Activated naive CD8-positive, alpha-beta T cell treated with anti-CD3 and anti-CD28 coated beads, Interleukin-2, amount 10 ng/mL, durations not matched to agents 7 days and 5 days (primary cell): Measurements from ENCODE around the gene LGI4. TPM values are rescaled to one million over a fixed set of nuclear protein-coding genes. Genes with fewer than 3 reads are reported as not detected.

Source experiments
- ATAC-seq: fragments of 150-1000 bp; cut with Tn5 transposase; one replicate; pipeline ENCODE4 v1.10.0; 2021; ENCODE audit warnings: low read depth, moderate library complexity
- POLR2A ChIA-PET: fragments of 350-600 bp; sonication (Branson Sonifier 250); formaldehyde crosslinking; loops from one replicate; lab custom pipeline; 2021; ENCODE audit warnings: antibody characterized with exemption; lab: Charles Lee
- DNase-seq: peaks from one replicate; pipeline ENCODE4 v3.0.0; 2021
- H3K27ac Mint-ChIP-seq: one replicate; pipeline ENCODE4 v1.8.0; 2022; ENCODE audit warnings: mild to moderate bottlenecking, mixed read lengths
- H3K27me3 Mint-ChIP-seq: one replicate; pipeline ENCODE4 v1.8.0; 2022; ENCODE audit warnings: mild to moderate bottlenecking, moderate library complexity, mixed read lengths
- H3K36me3 Mint-ChIP-seq: one replicate; pipeline ENCODE4 v1.8.0; 2021; ENCODE audit warnings: mild to moderate bottlenecking, mixed read lengths
- H3K4me1 Mint-ChIP-seq: one replicate; pipeline ENCODE4 v1.8.0; 2021; ENCODE audit warnings: mixed read lengths
- H3K4me3 Mint-ChIP-seq: one replicate; pipeline ENCODE4 v1.8.0; 2022; ENCODE audit warnings: mild to moderate bottlenecking, moderate library complexity, mixed read lengths
- H3K9me3 Mint-ChIP-seq: one replicate; pipeline ENCODE4 v1.8.0; 2021; ENCODE audit warnings: mixed read lengths
- total RNA-seq, 2 experiments: library from RNA; stranded (reverse); gene quantifications; one replicate each; pipeline ENCODE4 v1.2.3, GENCODE V29; 2021

The LGI4 gene
- total RNA-seq, 2 experiments from 2014 or later, result 0.28 to 0.44 TPM

- no peak overlapping the region for H3K4me3 Mint-ChIP-seq
- no peaks in the 10 kb centered on the region for H3K9me3 Mint-ChIP-seq
- no peak for DNase-seq
- no peak overlapping the region for H3K27ac Mint-ChIP-seq
- H3K27me3 Mint-ChIP-seq, result no peaks in the 10 kb centered on the region
- POLR2A ChIA-PET, result no interaction called here
- H3K36me3 Mint-ChIP-seq, result no peaks in the 10 kb centered on the region
- H3K4me1 Mint-ChIP-seq, result peaks cover 12% of the 10 kb centered on the region
- ATAC-seq, result no peak
Observed at GRCh38 chr19:35120898-35121297, 14.0 kb downstream of the LGI4 start.

GRCh38 chr19:35120492-35120891, 14.4 kb downstream of the LGI4 start:
- ATAC-seq (no peak), DNase-seq (no peak)
- no peaks in the 10 kb centered on the region for H3K36me3 Mint-ChIP-seq
- no peaks in the 10 kb centered on the region for H3K27me3 Mint-ChIP-seq
- H3K9me3 Mint-ChIP-seq, result no peaks in the 10 kb centered on the region
- H3K4me3 Mint-ChIP-seq, result no peak overlapping the region
- POLR2A ChIA-PET, result no interaction called here
- H3K4me1 Mint-ChIP-seq, result peaks cover 10% of the 10 kb centered on the region
- H3K27ac Mint-ChIP-seq, result no peak overlapping the region

GRCh38 chr19:35119578-35120155, 15.2 kb downstream of the LGI4 start:
- DNase-seq (no peak), ATAC-seq (no peak)
- H3K36me3 Mint-ChIP-seq, result no peaks in the 10 kb centered on the region
- no peak overlapping the region for H3K27ac Mint-ChIP-seq
- POLR2A ChIA-PET, result no interaction called here
- peaks cover 11% of the 10 kb centered on the region for H3K4me1 Mint-ChIP-seq
- H3K9me3 Mint-ChIP-seq, result no peaks in the 10 kb centered on the region
- no peak overlapping the region for H3K4me3 Mint-ChIP-seq
- no peaks in the 10 kb centered on the region for H3K27me3 Mint-ChIP-seq

GRCh38 chr19:35119091-35119490, 15.8 kb downstream of the LGI4 start:
- Mint-ChIP-seq H3K4me1 (peaks cover 8% of the 10 kb centered on the region), H3K4me3 (no peak overlapping the region), H3K9me3 (no peaks in the 10 kb centered on the region), H3K27me3 (no peaks in the 10 kb centered on the region), H3K27ac (no peak overlapping the region), H3K36me3 (no peaks in the 10 kb centered on the region)
- ATAC-seq, result no peak
- POLR2A ChIA-PET, result no interaction called here
- no peak for DNase-seq

- no peak for DNase-seq
- H3K27me3 Mint-ChIP-seq, result no peaks in the 10 kb centered on the region
- no peak overlapping the region for H3K4me3 Mint-ChIP-seq
- POLR2A ChIA-PET, result no interaction called here
- no peaks in the 10 kb centered on the region for H3K9me3 Mint-ChIP-seq
- no peaks in the 10 kb centered on the region for H3K36me3 Mint-ChIP-seq
- H3K27ac Mint-ChIP-seq, result no peak overlapping the region
- H3K4me1 Mint-ChIP-seq, result peaks cover 5% of the 10 kb centered on the region
- ATAC-seq, result no peak
Observed at GRCh38 chr19:35118268-35119020, 16.4 kb downstream of the LGI4 start.

GRCh38 chr19:35117799-35118198, 17.1 kb downstream of the LGI4 start:
- POLR2A ChIA-PET, result no interaction called here
- H3K4me1 Mint-ChIP-seq, result peaks cover 5% of the 10 kb centered on the region
- H3K27me3 Mint-ChIP-seq, result no peaks in the 10 kb centered on the region
- ATAC-seq, result no peak
- no peak for DNase-seq
- H3K36me3 Mint-ChIP-seq, result no peaks in the 10 kb centered on the region
- no peak overlapping the region for H3K27ac Mint-ChIP-seq
- H3K4me3 Mint-ChIP-seq, result no peak overlapping the region
- no peaks in the 10 kb centered on the region for H3K9me3 Mint-ChIP-seq

GRCh38 chr19:35117116-35117515, 17.7 kb downstream of the LGI4 start:
- no peaks in the 10 kb centered on the region for H3K9me3 Mint-ChIP-seq
- POLR2A ChIA-PET, result no interaction called here
- H3K4me3 Mint-ChIP-seq, result no peak overlapping the region
- H3K27me3 Mint-ChIP-seq, result no peaks in the 10 kb centered on the region
- no peak overlapping the region for H3K27ac Mint-ChIP-seq
- peaks cover 5% of the 10 kb centered on the region for H3K4me1 Mint-ChIP-seq
- H3K36me3 Mint-ChIP-seq, result no peaks in the 10 kb centered on the region
- DNase-seq (no peak), ATAC-seq (no peak)

GRCh38 chr19:35116072-35116801, 18.6 kb downstream of the LGI4 start:
- Mint-ChIP-seq H3K9me3 (no peaks in the 10 kb centered on the region), H3K27ac (no peak overlapping the region), H3K4me1 (peaks cover 5% of the 10 kb centered on the region), H3K36me3 (no peaks in the 10 kb centered on the region), H3K27me3 (peaks cover 3% of the 10 kb centered on the region), H3K4me3 (no peak overlapping the region)
- DNase-seq (no peak), ATAC-seq (no peak)
- POLR2A ChIA-PET, result no interaction called here

- peaks cover 3% of the 10 kb centered on the region for H3K27me3 Mint-ChIP-seq
- H3K27ac Mint-ChIP-seq, result no peak within 1 kb of the TSS
- peaks cover 5% of the 10 kb centered on the region for H3K4me1 Mint-ChIP-seq
- H3K9me3 Mint-ChIP-seq, result no peaks in the 10 kb centered on the region
- ATAC-seq, result no peak
- peak within 1 kb of the TSS; percentile 12 for H3K4me3 Mint-ChIP-seq
- POLR2A ChIA-PET, result no interaction called here
- DNase-seq, result no peak
- H3K36me3 Mint-ChIP-seq, result no peaks in the 10 kb centered on the region
Observed at GRCh38 chr19:35115177-35115951, 19.5 kb downstream of the LGI4 start, which contains the start of gene FXYD3. Gene FXYD3 (plus strand): TSS chr19:35115823. CDS start chr19:35119377, 3,554 bp downstream.

GRCh38 chr19:35114353-35115176, 20.3 kb downstream of the LGI4 start:
- H3K4me3 Mint-ChIP-seq, result peak overlapping the region; percentile 12
- peaks cover 5% of the 10 kb centered on the region for H3K4me1 Mint-ChIP-seq
- no peak overlapping the region for H3K27ac Mint-ChIP-seq
- H3K9me3 Mint-ChIP-seq, result no peaks in the 10 kb centered on the region
- H3K27me3 Mint-ChIP-seq, result peaks cover 7% of the 10 kb centered on the region
- POLR2A ChIA-PET, result interaction anchor here (0.5 kb wide), 1 partner anchor 628 kb away, joined by 3 read pairs; no protein-coding TSS in a partner anchor
- peak; percentile 66 for ATAC-seq
- H3K36me3 Mint-ChIP-seq, result no peaks in the 10 kb centered on the region
- peak; percentile 78 for DNase-seq

- POLR2A ChIA-PET, result no interaction called here
- peaks cover 5% of the 10 kb centered on the region for H3K4me1 Mint-ChIP-seq
- ATAC-seq, result no peak
- no peak for DNase-seq
- H3K36me3 Mint-ChIP-seq, result no peaks in the 10 kb centered on the region
- H3K27me3 Mint-ChIP-seq, result peaks cover 7% of the 10 kb centered on the region
- no peak overlapping the region for H3K4me3 Mint-ChIP-seq
- no peak overlapping the region for H3K27ac Mint-ChIP-seq
- H3K9me3 Mint-ChIP-seq, result no peaks in the 10 kb centered on the region
Observed at GRCh38 chr19:35112995-35113688, 21.7 kb downstream of the LGI4 start.

GRCh38 chr19:35110974-35111373, 23.9 kb downstream of the LGI4 start:
- Mint-ChIP-seq H3K4me1 (peaks cover 5% of the 10 kb centered on the region), H3K27me3 (peaks cover 7% of the 10 kb centered on the region), H3K36me3 (peaks cover under 1% of the 10 kb centered on the region), H3K9me3 (peaks cover 2% of the 10 kb centered on the region), H3K27ac (no peak overlapping the region), H3K4me3 (no peak overlapping the region)
- POLR2A ChIA-PET, result interaction anchor here (0.7 kb wide), 1 partner anchor 55 kb away, joined by 3 read pairs; no protein-coding TSS in a partner anchor
- no peak for ATAC-seq
- no peak for DNase-seq
